NT2/D1 (cell line): Measurements from ENCODE around the gene DYSF.

Experiments
- YY1 ChIP-seq: IDR thresholded peaks from 2 replicates; pipeline ENCODE4 v1.6.1; 2011; ENCODE audit not compliant: insufficient read length, insufficient read depth
- ZNF274 ChIP-seq: IDR thresholded peaks from 2 replicates; pipeline ENCODE4 v1.6.1; 2011; ENCODE audit warnings: mild to moderate bottlenecking, low read depth, low read length

GRCh38 chr2:71545572-71546274 is 92.4 kb downstream of the DYSF start:
- no peak for TF ChIP-seq YY1
- no peak for TF ChIP-seq ZNF274
